ENCODE measurements around the gene ERP27.

- TF ChIP-seq CTCF (IDR thresholded peaks at IDR 0.05 in 4 of 5, conservative IDR thresholded peaks at IDR 0.05 in 1 of 5), result no peak
- TF ChIP-seq POLR2A (IDR thresholded peaks at IDR 0.05), result no peak
Observed at GRCh38 chr12:14911131-14911530, 27.2 kb downstream of the ERP27 start.

Data from gastrocnemius medialis (tissue), 4 donors.